SK-N-MC (cell line): ENCODE results near the gene ASRGL1.

ENCODE experiments used
- EZH2 ChIP-seq: fragments of 200-600 bp; sonication (generic); IDR thresholded peaks from one replicate; pipeline ENCODE4 v1.6.1; 2017; ENCODE audit warnings: antibody characterized with exemption
- FOXP2 ChIP-seq: optimal IDR thresholded peaks from 2 replicates; pipeline ENCODE3; 2011; ENCODE audit warnings: mild to moderate bottlenecking, moderate library complexity; ENCODE audit not compliant: insufficient read depth; ENCODE audit errors: extremely low read length, control extremely low read depth
- POLR2AphosphoS5 ChIP-seq: IDR thresholded peaks from 2 replicates; pipeline ENCODE4 v1.6.1; 2012; ENCODE audit warnings: mild to moderate bottlenecking, low read depth, low read length, borderline replicate concordance

- TF ChIP-seq POLR2AphosphoS5 = no peak
- no peak for TF ChIP-seq EZH2
- no peak for TF ChIP-seq FOXP2
Measured at GRCh38 chr11:62324731-62325556, 12.3 kb upstream of the ASRGL1 start.
